Mesenchymal stem cell (in vitro differentiated cells and primary cell): ENCODE data around the gene NPPC.
A peak's percentile ranks its signal among the peaks of the same experiment; 100 is the strongest.

Experiments used
- DNase-seq: peaks from one replicate; pipeline ENCODE4 v3.0.0-alpha.2; 2013
- H2AFZ ChIP-seq: one replicate; pipeline ENCODE4 v1.6.1; 2013; ENCODE audit warnings: low read depth, mild to moderate bottlenecking, control low read depth, inconsistent platforms, low read length, moderate library complexity
- H2AK5ac ChIP-seq: 2 replicates; pipeline ENCODE4 v1.6.1; 2013; ENCODE audit warnings: low read length, moderate library complexity, mild to moderate bottlenecking, inconsistent platforms; ENCODE audit not compliant: severe bottlenecking
- H2BK120ac ChIP-seq: one replicate; pipeline ENCODE4 v1.6.1; 2013; ENCODE audit warnings: low read depth, mild to moderate bottlenecking, inconsistent platforms, low read length, moderate library complexity
- H2BK12ac ChIP-seq, 2 experiments: one replicate each; pipeline ENCODE4 v1.6.1; 2013; ENCODE audit warnings: inconsistent platforms in 2 of 2, low read length in 2 of 2, mild to moderate bottlenecking in 2 of 2, moderate library complexity in 2 of 2, control low read depth in 1 of 2
- H2BK15ac ChIP-seq: one replicate; pipeline ENCODE4 v1.6.1; 2013; ENCODE audit warnings: mild to moderate bottlenecking, low read depth, inconsistent platforms; ENCODE audit not compliant: poor library complexity, severe bottlenecking
- H2BK5ac ChIP-seq: 2 replicates; pipeline ENCODE4 v1.6.1; 2013; ENCODE audit warnings: low read depth, mild to moderate bottlenecking, low read length, control low read depth, inconsistent platforms; ENCODE audit not compliant: poor library complexity, severe bottlenecking
- H3K14ac ChIP-seq, 2 experiments: one replicate each; pipeline ENCODE4 v1.6.1; 2013; ENCODE audit warnings: inconsistent platforms in 2 of 2, low read length in 2 of 2, control low read depth in 1 of 2, mild to moderate bottlenecking in 1 of 2, moderate library complexity in 1 of 2
- H3K18ac ChIP-seq, 2 experiments: one replicate each; pipeline ENCODE4 v1.6.1; 2013; ENCODE audit warnings: inconsistent platforms in 2 of 2, low read length in 2 of 2, control low read depth in 1 of 2, low read depth in 1 of 2, mild to moderate bottlenecking in 1 of 2
- H3K23ac ChIP-seq, 2 experiments: one replicate each; pipeline ENCODE4 v1.6.1; 2013; ENCODE audit warnings: inconsistent platforms in 2 of 2, low read length in 2 of 2, mild to moderate bottlenecking in 2 of 2, moderate library complexity in 2 of 2, control low read depth in 1 of 2
- H3K27ac ChIP-seq: 2 replicates; pipeline ENCODE4 v1.5.1; 2013; ENCODE audit warnings: mild to moderate bottlenecking, moderate library complexity, low read length, control low read depth, inconsistent platforms; ENCODE audit not compliant: poor library complexity, severe bottlenecking
- H3K27me3 ChIP-seq, 2 experiments: 2 replicates each; pipeline versions ENCODE4 v1.6.1 to v1.7.0; 2013; ENCODE audit warnings: low read length in 2 of 2, mild to moderate bottlenecking in 2 of 2, moderate library complexity in 2 of 2, control low read depth in 1 of 2, inconsistent platforms in 1 of 2; ENCODE audit not compliant: control insufficient read depth in 1 of 2, insufficient read depth in 1 of 2
- H3K36me3 ChIP-seq, 2 experiments: 2 replicates each; pipeline versions ENCODE4 v1.6.1 to v1.7.0; 2013; ENCODE audit warnings: low read length in 2 of 2, control low read depth in 1 of 2, inconsistent platforms in 1 of 2, low read depth in 1 of 2, mild to moderate bottlenecking in 1 of 2; ENCODE audit not compliant: insufficient read depth in 2 of 2, control insufficient read depth in 1 of 2
- H3K4ac ChIP-seq, 2 experiments: one replicate each; pipeline ENCODE4 v1.6.1; 2013; ENCODE audit warnings: inconsistent platforms in 2 of 2, low read length in 2 of 2, mild to moderate bottlenecking in 2 of 2, moderate library complexity in 2 of 2, control low read depth in 1 of 2, low read depth in 1 of 2
- H3K4me1 ChIP-seq: 2 replicates; pipeline ENCODE4 v1.6.1; 2013; ENCODE audit warnings: low read depth, low read length, control low read depth; ENCODE audit not compliant: control insufficient read depth, insufficient read depth
- H3K4me2 ChIP-seq: 2 replicates; pipeline ENCODE4 v1.6.1; 2013; ENCODE audit warnings: low read length, mild to moderate bottlenecking, inconsistent platforms; ENCODE audit not compliant: poor library complexity, severe bottlenecking
- H3K4me3 ChIP-seq, 2 experiments: 2 replicates each; pipeline versions ENCODE4 v1.5.1 to v1.7.0; 2013; ENCODE audit warnings: low read length in 2 of 2, mild to moderate bottlenecking in 2 of 2, control low read depth in 1 of 2, low read depth in 1 of 2; ENCODE audit not compliant: insufficient read depth in 1 of 2
- H3K79me1 ChIP-seq: replicated peaks from 2 replicates; pipeline ENCODE4 v1.6.1; 2013; ENCODE audit warnings: mild to moderate bottlenecking, control low read depth, low read length, inconsistent platforms; ENCODE audit not compliant: poor library complexity, severe bottlenecking
- H3K9ac ChIP-seq: 2 replicates; pipeline ENCODE4 v1.7.0; 2013; ENCODE audit warnings: mild to moderate bottlenecking, low read length, moderate library complexity
- H3K9me3 ChIP-seq: 2 replicates; pipeline ENCODE4 v1.7.0; 2013; ENCODE audit warnings: mild to moderate bottlenecking, low read length; ENCODE audit not compliant: control insufficient read depth
- H4K8ac ChIP-seq: one replicate; pipeline ENCODE4 v1.6.1; 2013; ENCODE audit warnings: inconsistent platforms, mild to moderate bottlenecking, low read length, moderate library complexity
- H4K91ac ChIP-seq: one replicate; pipeline ENCODE4 v1.6.1; 2013; ENCODE audit warnings: mild to moderate bottlenecking, low read length, inconsistent platforms
- WGBS: methylation state at CpG from one replicate; pipeline ENCODE4 v1.1.7; 2013; ENCODE audit warnings: mixed read lengths; 5-methylcytosine and 5-hydroxymethylcytosine counted together

Gene NPPC

GRCh38 chr2:231957913-231958763 is 31.9 kb upstream of the NPPC start:
- H3K36me3 ChIP-seq = no peaks in the 10 kb centered on the region
- no peak overlapping the region for H2BK15ac ChIP-seq
- no peak overlapping the region for H4K8ac ChIP-seq
- H3K4me2 ChIP-seq = no peak overlapping the region
- no peak overlapping the region for H3K18ac ChIP-seq
- H3K27ac ChIP-seq = no peak overlapping the region
- H3K4me3 ChIP-seq = no peak overlapping the region
- H2AFZ ChIP-seq = no peak overlapping the region
- no peaks in the 10 kb centered on the region for H3K9me3 ChIP-seq
- peaks cover 0 to 7% of the 10 kb centered on the region in 2 experiments for H3K27me3 ChIP-seq
- peaks cover 5% of the 10 kb centered on the region for H3K4me1 ChIP-seq
- H3K23ac ChIP-seq = peak overlapping the region in 1 of 2 experiments; percentile 38
- H3K4ac ChIP-seq = no peak overlapping the region
- no peak overlapping the region for H2BK5ac ChIP-seq
- 84% methylated on average over 4 of the region's 4 CpGs for WGBS
- H4K91ac ChIP-seq = no peak overlapping the region
- H3K79me1 ChIP-seq = peaks cover 2% of the 10 kb centered on the region
- H2BK12ac ChIP-seq = no peak overlapping the region
- H3K9ac ChIP-seq = no peak overlapping the region
- no peak overlapping the region for H2AK5ac ChIP-seq
- DNase-seq = no peak
- H3K14ac ChIP-seq = no peak overlapping the region
- H2BK120ac ChIP-seq = no peak overlapping the region

GRCh38 chr2:231955758-231956472 is 29.7 kb upstream of the NPPC start:
- no peak overlapping the region for H3K18ac ChIP-seq
- no peak overlapping the region for H2BK12ac ChIP-seq
- no peak overlapping the region for H3K4me3 ChIP-seq
- H2BK5ac ChIP-seq = no peak overlapping the region
- H3K36me3 ChIP-seq = no peaks in the 10 kb centered on the region
- no peak overlapping the region for H3K27ac ChIP-seq
- H2BK120ac ChIP-seq = no peak overlapping the region
- H3K14ac ChIP-seq = no peak overlapping the region
- no peaks in the 10 kb centered on the region for H3K9me3 ChIP-seq
- H4K91ac ChIP-seq = no peak overlapping the region
- no peaks in the 10 kb centered on the region for H3K79me1 ChIP-seq
- H3K27me3 ChIP-seq = peaks cover 0 to 7% of the 10 kb centered on the region in 2 experiments
- no peak overlapping the region for H3K9ac ChIP-seq
- 95% methylated on average over 7 of the region's 8 CpGs for WGBS
- no peak overlapping the region for H2AK5ac ChIP-seq
- no peak overlapping the region for H2BK15ac ChIP-seq
- no peak overlapping the region for H2AFZ ChIP-seq
- H3K23ac ChIP-seq = no peak overlapping the region
- no peak overlapping the region for H3K4ac ChIP-seq
- H4K8ac ChIP-seq = no peak overlapping the region
- H3K4me2 ChIP-seq = no peak overlapping the region
- DNase-seq = no peak
- peaks cover 2% of the 10 kb centered on the region for H3K4me1 ChIP-seq

DNA sequence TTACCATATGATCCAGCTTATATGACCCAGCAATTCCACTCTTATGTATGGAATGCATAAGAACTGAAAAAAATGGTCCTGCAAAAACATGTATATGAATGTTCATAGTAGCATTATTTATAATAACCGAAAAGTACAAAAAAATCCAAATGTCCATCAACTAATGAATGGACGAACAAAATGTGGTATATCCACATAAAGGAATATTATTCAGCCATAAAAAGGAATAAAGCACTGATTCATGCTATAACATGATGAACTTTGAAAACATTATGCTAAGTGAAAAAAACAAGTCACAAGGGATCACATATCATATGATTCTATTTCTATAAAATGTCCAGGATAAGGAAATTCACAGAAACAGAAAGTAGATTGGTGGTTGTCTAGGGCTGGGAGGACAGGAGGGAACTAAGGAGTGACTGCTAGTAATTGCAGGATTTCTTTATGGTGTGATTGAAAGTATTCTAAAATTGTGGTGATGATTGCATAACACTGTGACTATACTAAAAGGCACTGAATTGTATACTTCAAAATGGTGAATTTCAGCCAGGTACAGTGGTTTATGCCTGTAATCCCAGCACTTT is 25.3 kb upstream of the NPPC start:
- Histone ChIP-seq H3K9me3 (no peaks in the 10 kb centered on the region), H2BK120ac (no peak overlapping the region), H2BK15ac (no peak overlapping the region), H3K27ac (no peak overlapping the region), H2AFZ (no peak overlapping the region), H3K4ac (no peak overlapping the region), H3K18ac (no peak overlapping the region), H3K79me1 (no peaks in the 10 kb centered on the region), H3K9ac (no peak overlapping the region), H3K4me3 (no peak overlapping the region), H3K4me1 (no peaks in the 10 kb centered on the region), H3K14ac (no peak overlapping the region), H2BK12ac (no peak overlapping the region), H3K36me3 (no peaks in the 10 kb centered on the region), H4K91ac (no peak overlapping the region), H2AK5ac (no peak overlapping the region), H2BK5ac (no peak overlapping the region), H3K27me3 (peaks cover under 1 to 15% of the 10 kb centered on the region in 2 experiments), H4K8ac (no peak overlapping the region), H3K23ac (no peak overlapping the region), H3K4me2 (no peak overlapping the region)
- WGBS = no CpG with 5 or more reads among the region's 2 CpGs
- DNase-seq = no peak

GRCh38 chr2:231947694-231948093 is 21.5 kb upstream of the NPPC start:
- H2BK12ac ChIP-seq = no peak overlapping the region
- 90% methylated on average over 4 of the region's 7 CpGs for WGBS
- no peaks in the 10 kb centered on the region for H3K4me1 ChIP-seq
- no peaks in the 10 kb centered on the region for H3K9me3 ChIP-seq
- H3K23ac ChIP-seq = no peak overlapping the region
- no peak overlapping the region for H3K14ac ChIP-seq
- H4K91ac ChIP-seq = no peak overlapping the region
- no peaks in the 10 kb centered on the region for H3K36me3 ChIP-seq
- no peak overlapping the region for H3K4me2 ChIP-seq
- no peaks in the 10 kb centered on the region for H3K79me1 ChIP-seq
- no peak overlapping the region for H2BK5ac ChIP-seq
- H3K27me3 ChIP-seq = peaks cover 6 to 18% of the 10 kb centered on the region in 2 experiments
- no peak for DNase-seq
- no peak overlapping the region for H3K4me3 ChIP-seq
- no peak overlapping the region for H2AK5ac ChIP-seq
- H2BK15ac ChIP-seq = no peak overlapping the region
- no peak overlapping the region for H3K9ac ChIP-seq
- H2AFZ ChIP-seq = no peak overlapping the region
- no peak overlapping the region for H4K8ac ChIP-seq
- no peak overlapping the region for H2BK120ac ChIP-seq
- no peak overlapping the region for H3K4ac ChIP-seq
- no peak overlapping the region for H3K18ac ChIP-seq
- no peak overlapping the region for H3K27ac ChIP-seq
